Prostate gland (tissue), 2 donors: ENCODE data around the gene CD200R1L.

Experiments used
- CTCF ChIP-seq, 4 experiments: fragments of 200-600 bp in 2 of 4; fragments of 450-650 bp in 2 of 4; sonication (generic) in 2 of 4; IDR thresholded peaks; 1 replicate in 3 of 4; 2 replicates in 1 of 4; pipeline ENCODE4 v1.5.1; 2016 to 2019; ENCODE audit warnings: antibody characterized with exemption in 4 of 4, mild to moderate bottlenecking in 2 of 4, moderate library complexity in 2 of 4
- POLR2A ChIP-seq: fragments of 450-650 bp; IDR thresholded peaks from one replicate; pipeline ENCODE4 v1.6.1; 2016; ENCODE audit warnings: antibody characterized with exemption, mild to moderate bottlenecking

DNA sequence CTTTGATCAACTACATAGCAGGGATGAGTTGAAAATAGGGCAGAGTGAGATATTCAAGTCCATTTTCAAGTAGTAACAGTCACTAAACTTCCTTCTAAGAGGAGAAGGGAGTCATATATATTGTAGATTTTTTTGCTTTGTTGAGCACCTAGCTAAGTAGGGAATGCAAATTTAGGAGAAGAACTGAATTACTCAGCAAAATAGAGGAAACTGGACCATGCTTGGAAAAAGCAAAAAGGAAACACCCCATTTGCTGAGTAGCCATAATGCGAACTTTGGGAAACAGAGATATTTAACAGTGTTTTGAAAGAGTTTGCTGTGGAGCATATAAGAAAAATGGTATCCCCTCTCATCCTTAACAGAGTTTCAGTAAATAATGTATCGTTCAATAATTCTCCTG, 54.9 kb downstream of the CD200R1L start:
- no peak for TF ChIP-seq CTCF (IDR thresholded peaks at IDR 0.05)
- TF ChIP-seq POLR2A = no peak
